Measurements from ENCODE around the gene WDR1.

WDR1 gene

DNA sequence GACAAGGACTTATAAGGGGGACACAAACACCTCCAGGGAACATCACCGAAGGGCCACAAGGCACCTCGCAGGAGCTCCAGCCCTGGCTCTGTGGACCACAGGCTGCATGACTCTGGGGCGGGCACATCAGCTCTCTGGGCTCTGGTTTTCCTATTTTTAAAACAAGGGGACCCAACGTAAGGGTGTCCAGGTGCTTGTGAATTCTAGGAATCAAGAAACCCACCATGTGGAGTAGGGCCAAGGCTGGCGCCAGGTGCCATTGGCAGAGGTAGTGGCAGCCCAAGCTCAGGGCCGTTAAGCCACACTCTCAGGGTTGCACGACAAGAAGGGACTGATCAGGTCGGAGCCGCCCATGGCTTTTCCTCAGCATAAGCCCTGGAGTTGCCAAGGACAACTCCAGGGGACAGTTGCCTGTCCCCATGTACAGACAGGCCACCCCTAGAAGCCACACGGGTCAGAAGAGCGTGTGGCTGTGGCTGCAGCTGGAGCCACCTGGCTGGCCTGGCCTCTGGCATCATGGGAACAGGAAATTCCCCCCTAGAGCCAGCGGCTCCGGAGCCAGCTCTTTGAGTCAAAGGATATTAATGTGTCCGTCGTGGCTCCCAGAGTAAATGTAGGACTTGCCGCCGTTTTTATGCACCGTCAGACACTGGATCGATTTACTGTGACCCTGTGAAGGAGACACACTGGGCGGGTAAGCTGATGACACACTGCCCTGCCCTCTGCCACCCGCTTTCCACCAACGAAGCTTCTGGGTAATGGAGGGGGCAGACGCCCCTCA, 32.5 kb downstream of the WDR1 start:
- DNase-seq: no peak

DNA sequence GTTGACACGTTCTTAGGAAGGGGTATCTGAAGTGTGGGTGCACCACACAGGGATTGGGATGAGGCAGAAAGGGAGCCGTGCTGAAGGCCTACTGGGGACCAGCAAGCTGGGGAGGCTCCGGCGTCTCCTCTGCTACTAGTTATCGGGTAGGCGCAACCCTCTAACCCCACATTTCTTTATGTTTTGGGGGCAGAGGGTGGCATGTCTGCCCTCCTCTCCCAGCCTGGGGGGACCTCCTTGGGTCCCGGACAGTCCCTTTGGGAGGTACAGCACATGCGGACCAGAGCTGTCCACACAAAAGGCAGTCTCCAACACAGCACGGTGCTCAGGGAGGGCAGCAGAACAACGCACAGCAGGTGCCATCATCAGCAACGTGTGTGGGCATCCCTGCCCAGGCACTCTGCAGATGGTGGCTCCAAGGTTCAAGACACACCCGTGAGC, 33.2 kb downstream of the WDR1 start:
- DNase-seq: no peak

DNA sequence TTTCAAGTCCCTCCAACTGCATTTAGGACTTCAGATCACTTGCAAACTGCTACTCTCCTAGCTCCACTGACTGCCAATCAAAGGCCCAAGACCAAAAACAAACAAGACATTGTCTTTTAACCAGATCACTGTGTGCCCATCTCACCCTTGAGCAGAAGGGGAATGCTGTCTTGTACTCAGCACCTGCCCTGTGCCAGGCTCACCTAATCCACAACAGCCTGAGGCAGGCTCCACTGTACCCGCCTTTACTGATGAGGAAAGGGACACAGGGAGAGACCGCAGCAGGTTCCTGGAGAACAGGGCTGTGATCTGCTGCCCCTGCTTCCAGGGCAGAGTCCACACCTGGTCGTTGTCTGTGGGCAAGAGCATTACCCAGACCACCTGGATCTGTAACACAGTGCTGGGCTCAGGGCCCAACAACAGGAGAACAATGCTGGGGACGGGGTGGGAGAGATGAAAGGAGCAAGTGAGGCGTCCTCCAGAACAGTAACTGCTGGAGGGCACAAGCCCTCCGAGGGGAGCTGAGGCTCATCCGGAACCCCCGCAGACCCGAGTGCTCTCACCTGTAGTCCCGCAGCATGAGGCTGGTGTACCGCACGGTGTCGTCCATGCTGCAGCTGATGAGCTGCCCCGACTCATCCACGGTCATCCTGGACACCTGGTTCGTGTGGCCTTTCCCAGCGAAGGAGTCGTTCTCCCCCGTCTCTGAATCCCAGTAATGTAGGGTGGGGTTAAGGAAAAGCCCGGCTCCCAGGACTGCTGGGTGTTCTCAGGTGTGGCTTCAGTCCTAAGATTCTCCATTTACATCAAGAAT, 33.9 kb downstream of the WDR1 start:
- DNase-seq: no peak

DNA sequence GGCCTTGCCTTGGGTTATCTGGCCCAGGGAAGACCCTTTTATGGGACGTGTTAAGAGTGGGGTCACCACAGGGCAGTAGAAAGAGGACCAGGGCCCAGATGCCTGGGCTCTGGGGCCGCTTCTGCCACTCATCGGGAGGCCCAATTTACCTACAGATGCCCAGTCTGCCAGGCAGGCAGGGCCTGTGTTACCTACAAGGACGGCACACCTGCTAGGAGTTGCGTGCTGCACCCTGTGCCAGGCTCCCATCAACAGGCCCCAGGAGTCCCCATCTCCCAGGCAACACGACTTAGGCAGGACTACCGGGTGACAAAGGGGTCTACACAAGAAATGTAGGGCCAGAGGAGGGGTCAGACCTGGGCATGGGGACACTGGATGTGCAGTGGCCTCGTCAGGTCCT, 34.6 kb downstream of the WDR1 start:
- no peak for DNase-seq

DNA sequence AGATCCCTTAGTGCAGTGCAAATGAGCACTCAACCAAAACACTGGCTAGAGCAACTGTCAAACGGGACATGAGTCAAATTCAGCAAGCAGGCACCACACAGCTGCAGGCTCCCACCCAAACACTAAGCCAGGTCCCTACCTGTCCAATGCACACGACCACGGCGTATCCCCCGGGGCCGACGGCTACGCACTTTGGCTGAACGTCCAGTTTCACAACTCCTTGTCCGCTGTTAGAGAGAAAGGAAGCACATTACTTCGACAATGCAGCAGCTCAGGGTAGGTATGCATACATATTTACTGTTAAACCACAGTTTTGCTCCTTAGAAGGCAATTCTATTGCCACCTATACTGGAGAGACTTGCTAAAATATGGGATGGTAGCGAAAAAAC, 35.4 kb downstream of the WDR1 start:
- DNase-seq: no peak

DNA sequence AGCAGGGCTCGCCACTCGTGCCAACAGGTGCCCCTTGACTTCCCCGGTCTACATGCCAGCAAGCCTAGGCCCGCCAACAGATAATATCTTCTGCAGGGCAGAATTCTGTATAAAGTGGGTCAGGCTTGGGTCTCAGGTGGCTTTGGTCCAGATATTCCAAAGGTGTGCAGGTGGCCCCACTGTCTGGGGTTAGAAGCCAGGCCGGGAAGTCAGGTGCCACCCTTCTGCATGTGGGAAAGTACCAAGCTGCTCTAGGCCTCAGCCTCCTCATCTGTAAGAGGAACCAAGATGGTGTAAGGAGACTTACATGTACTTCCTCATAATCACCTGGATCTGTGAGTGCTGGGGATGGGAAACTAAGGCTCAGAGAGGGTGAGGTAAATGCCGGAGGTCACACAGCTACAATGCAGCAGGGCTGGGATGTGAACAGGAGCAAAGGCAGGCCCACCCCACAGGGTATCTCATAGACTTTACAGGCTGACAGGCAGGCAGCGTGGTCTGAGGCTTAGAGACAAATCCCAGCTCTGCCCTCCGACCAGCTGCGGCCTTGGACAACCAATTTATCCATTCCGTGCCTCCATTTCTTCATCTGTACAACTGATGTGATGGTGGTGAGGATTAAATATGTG, 35.9 kb downstream of the WDR1 start:
- no peak for DNase-seq

DNA sequence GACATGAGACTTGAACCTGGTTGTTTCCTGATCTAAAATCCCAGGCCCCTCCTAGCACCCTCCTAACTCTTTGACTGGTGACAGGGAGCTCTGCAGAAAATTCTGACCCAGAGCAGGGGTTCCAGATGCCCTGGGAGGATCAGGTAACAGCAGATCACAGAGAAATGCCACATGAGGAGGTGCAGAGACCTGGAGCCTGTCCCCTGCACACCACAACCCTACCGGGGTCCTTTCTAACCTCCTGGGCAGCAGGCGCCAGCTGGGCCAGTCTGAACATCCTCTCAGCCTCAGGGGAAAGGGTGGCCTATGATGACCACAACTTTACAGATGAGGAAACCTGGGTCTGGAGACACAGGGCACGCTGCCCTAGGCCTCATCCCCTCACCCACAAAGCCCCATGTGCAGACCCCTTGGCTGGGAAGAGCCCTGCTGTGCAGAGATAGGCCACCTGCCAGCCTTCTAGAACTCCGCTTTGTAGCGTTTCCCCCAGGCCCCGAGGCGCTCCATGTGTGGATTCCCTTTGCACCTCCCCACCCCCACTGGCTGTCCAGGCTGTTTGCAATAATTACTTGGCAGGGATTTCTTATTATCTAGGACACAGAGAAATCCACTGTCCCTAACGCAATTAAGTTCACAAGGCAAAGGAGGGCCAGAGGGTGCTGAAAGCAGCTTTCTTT, 36.5 kb downstream of the WDR1 start:
- no peak for DNase-seq

DNA sequence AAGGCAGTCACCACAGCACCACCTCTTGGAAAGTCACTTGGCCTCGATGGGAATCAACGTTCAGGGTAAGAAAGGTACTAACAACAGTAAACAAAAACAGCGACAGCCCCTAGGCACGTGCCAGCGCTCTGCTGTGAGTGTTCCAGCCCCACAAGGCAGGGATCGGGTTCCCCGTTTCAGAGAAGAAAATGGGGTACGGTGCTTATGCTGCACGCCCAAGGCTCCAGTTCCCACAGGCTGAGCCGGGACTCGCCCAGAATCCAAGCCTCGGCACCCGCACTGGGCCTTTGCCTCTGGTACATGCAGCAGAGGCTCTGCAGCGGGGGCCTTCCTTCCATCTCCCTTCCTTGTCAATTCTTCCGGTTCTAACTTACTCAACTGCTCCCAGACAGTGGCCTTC, 37.3 kb downstream of the WDR1 start:
- no peak for DNase-seq

DNA sequence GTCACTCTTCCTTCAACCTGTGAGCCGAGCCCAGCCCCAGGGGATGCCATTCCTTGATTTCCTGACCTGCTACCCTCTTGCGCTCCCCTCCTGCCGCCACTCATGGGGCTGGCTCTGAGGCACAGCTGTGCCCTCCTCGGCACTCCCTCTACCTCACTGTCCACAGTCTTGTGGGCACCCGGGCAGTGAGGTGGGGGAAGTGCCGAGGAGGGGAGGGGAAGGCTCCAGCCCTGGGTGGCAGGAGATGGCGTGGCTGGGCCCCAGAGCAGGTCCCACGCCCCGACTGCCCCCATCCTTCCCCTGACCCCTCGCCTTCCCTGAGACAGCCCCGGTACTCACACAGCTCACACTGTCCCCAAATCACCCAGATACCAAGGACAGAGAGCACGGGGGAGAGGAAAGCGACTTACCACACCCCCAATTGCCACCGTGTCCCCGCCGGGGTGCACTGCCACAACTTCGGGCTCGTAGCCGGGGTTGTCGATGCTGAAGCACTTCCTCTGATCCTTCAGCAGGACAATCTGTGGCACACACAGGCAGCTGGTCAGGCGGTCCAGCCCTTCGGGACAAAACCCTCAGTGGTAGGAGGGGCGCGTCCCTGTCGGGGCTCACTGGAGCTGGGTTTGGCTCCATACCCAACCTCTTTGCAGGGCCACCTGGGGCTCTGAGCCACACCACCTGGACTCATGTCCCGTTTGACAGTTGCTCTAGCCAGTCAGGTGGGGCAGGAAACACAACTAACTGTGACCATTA, 37.9 kb downstream of the WDR1 start:
- DNase-seq: no peak

DNA sequence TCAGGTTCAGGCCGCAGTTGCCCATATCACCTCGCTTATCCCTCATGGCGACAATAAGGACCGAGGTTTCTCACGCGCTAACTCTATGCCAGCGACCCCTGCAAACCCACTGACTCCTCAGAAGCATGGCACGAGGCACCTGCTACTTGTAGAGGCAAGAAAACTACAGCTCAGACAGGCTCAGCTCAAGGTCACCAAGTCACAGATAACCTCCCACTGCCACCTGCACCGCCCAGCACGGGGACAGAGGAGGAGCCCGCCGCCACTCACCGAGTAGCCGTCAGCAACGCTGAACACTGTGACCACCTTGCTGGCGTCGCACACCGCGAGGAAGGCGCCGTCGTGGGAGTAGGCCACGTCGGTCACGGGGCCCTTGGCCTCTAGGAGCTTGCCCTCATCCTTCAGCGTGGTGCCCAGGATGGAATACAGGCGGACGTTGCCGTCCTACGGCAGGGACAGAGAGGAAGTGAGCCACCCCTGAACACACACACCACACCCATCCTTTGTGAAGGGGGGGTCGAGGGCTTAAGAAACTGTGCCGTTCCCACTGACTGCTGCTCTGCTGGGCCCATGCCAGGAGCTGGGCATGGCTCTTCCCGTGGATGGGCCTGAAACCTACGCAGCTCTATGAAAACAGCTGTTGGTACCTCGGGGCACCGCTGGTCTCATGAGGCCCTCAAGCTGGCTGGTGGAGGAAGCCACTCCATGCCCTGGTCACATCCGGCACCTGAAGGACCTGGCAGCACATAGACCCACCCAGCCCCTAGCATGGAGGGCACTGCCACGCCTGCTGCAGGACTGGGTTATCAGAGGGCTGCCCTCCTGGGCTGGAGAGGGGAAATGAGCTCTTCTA, 38.9 kb downstream of the WDR1 start:
- no peak for DNase-seq

DNA sequence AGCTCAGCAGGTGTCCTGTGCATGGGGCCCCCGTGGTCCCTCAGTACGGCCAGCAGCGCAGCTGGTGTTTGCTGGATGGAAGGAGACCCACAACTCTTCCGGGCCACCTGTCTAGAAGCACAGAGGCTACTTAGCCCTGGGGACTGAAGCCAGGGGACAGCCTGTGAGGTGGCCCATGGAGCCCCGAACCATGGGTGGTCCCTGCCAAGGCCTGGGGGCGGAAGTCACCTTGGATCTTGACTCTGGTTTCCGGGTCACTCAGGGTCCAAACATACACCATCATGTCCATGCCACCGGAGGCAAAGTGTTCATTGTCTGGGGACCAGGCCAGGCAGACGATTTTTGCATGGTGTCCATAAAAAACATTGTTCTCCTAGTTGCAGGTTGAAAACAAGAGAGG, 39.5 kb downstream of the WDR1 start:
- no peak for DNase-seq

DNA sequence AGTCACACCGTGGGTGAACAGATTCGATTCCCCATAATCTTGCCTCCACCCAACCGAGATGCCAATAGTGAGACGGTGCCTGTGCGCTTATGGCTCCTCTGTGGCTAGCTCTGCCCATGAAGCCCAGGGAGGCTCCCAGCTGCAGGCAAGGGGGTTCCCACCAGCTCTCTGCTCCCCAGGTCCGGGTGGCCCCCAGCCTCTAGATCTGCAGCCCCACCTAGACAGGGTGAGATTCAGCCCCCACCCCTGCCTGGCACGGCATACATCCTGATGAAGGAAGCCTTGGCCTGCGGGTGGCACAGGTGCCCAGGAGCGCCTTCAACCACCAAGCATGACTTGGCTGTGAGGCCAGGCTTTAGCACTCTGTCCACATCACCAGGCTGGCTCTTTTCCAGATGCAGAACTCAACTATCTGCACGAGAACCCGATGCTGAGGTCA, 40.6 kb downstream of the WDR1 start:
- no peak for DNase-seq

DNA sequence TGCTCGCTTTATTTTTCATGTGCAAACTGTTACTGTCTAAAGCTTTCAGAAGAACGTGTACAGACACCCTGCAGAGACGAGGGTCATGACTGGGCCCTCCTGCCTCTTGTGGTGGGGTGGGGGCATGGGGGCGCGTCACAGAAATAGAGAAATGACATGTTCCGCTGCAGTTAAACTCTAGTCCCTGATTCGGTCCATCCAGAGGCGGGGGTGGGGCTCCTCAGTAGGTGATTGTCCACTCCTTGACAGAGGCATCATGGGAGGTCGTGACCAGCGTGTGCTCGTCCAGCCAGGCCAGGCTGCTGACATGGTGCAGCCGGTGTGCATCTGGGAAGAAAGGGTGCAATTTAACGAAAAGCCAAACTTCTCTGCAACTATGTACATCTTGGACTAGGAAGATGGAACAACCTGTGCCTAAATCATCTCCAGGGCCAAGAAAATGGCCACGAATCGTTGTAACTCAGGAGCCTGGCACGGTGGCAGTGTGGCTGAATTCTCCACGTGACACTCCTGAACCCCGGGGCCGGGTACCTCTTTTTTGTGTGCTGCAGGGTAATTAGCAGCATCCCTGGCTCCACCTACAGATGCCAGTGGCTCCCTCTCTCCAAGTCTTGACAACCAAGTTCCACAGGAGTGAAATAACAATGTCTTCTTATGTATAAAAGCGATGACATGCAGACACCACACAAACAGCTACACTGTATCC, 41.3 kb downstream of the WDR1 start:
- no peak for DNase-seq

DNA sequence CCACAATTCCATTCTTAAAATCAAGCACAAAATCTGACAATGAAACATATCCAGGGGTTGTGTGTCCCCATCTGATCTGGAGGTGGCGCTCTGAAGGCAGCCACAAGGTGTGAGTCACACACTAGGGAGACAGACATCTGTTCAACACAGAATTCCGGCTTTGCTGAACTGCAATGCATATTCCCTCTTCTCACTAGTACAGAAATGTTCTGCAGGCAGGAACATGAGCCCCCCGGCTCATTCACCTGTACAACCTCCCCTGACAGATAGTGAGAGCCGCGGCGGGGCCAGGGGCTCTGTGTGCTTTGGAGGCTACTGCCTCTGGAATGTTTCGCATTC, 41.9 kb downstream of the WDR1 start:
- DNase-seq: no peak

DNA sequence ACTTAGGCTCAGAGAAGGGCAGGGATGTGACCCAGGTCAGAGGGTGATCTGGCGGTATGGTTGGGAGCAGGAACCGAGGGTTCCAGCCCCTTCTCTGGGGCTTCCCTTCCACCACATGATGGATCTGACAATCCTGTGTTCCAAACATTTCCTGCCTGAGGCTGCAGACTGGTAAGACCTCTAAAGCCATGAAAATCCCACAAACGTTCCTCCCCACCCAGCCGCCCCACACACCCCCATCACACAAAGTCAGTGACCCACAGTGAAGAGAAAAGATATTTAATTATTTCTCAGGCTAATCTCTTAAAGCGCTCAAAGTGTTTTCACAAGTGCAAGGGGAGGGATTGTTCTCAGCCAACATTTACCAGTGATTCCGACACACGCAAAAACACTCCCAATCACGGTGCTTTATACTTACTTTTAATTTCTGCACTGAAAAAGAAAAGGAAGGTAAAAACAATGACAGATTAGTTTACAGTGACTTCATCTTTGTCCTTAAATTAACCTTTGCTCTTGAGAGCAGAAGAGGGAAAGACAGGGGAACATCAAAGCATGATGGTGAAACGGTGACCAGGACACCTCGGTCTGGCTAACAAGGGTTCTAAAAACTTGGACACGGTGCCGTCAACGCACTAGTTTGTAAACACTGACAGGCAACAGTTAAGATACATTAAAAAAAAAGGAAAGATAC, 42.4 kb downstream of the WDR1 start:
- DNase-seq: no peak

DNA sequence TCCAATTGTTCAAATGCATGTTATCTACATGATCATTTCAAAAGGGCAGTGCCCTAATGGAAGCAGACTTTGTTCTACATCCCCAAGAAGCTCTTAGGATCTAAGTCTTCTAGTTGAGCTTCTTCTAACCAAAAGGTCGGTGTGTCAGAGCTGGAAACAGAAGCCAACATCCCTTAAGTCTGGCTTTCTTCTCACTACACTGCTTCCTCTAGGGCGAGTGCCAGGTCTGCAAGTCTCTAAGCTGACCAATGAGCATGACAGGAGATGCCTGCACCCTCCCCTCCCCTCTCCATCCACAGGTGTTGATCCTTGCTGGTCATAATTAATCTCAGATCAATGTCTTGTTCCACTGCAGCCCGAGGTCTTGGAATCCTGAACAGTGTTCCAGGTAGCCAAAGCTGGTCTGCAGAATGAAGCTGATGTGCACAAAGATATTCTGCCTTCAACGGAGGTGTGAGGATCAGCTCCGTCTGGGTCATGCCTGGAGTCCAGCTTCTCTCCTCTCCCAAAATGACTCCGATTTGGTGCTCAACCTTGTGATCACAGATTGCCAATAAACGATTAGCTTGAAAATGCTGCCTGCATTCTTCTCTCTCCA, 44.1 kb downstream of the WDR1 start:
- no peak for DNase-seq

DNA sequence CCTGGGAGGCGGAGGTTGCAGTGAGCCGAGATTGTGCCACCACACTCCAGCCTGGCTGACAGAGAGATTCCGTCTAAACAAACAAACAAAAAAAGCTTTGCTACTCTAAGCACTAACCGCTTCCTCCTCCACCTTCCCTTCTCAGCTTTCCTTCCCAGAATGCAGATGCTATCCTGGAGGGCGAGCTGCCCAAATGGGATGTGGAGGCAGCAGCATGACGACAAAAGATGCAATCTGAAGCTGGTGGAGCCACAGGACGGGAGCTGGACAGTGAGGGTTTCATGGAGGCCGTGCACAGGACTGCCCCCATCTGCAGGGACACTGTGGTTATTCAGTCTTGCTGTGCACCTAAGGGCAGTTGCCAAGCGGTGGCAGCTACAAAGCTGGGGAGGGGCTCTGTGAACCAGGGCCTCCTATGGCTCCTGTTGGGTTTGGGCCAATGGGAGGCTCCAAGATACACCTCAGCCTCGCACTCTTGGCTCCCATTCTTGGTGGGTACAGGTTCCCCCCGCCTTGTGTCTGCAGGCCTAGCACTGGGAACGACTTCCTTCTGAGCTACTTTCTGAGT, 47.4 kb downstream of the WDR1 start:
- DNase-seq: no peak

DNA sequence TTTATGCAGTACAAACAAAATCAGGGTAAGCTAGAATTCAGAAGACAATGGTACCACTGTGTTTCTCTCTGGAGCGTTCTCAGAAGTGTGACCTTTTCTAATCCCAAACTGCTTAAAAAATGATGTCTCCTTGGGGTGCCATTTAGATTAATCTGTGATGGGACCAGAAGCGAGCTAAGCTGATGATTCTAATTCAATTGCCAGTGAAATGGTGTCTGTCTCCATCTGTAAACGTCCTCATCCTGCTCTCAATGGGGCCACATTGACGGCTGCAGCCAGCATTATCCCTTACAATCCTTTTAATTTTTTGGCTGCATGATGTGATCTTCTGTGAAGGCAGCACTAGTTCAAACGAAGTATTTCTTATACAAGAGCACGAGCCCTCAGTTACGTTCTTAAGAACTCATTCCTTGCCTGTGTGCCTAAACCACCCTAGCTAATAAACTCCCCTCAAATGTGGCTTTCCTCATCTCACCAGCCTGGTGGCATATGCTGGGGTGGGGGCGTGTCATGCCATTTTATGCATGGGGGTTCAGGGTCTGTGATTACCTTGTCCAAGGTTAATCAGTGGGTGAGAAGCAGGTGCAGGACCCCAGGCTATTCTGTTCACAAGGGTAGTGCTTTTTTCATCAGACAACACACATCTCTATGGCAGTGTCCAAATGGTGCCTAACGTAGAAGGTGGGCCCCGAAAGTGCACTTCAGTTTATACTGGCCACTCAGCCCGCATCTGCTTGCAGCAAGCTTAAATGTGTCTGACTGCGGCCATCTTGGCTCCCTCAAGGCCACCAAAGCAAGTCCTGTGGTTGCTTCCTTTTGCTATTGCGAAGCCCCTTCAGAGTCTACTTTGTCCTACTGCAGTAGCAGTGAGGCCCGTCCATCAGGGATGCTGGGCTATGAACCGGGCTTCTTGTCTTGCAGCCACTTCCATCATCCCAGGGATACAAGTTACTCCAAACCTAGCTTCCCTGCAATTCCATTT, 49.6 kb downstream of the WDR1 start:
- no peak for DNase-seq

All from GF-D8 (cell line).